ENCODE measurements around the gene CHIT1.

The CHIT1 gene

DNA sequence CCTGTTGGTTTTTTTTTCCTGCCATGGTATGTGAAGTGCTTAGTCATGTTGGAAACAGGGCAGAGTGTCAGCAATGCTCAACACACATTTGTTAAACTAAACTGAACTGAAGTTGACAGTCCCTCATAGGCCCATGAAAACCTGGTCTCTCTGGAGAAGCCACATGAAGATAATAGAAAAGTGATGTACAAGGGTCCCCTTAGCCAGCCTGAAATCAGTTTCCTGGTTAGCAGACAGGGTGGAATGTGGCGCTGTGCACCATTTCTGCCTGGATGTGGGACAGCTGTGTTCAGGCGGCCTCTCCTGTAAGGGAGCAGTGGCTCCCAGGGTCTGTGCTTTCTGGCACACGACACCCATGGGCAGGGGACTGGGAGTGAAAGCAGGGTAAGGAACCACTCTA, 33.1 kb downstream of the CHIT1 start:
- ATAC-seq = peak; percentile 43
- TF ChIP-seq, protein P1, sequence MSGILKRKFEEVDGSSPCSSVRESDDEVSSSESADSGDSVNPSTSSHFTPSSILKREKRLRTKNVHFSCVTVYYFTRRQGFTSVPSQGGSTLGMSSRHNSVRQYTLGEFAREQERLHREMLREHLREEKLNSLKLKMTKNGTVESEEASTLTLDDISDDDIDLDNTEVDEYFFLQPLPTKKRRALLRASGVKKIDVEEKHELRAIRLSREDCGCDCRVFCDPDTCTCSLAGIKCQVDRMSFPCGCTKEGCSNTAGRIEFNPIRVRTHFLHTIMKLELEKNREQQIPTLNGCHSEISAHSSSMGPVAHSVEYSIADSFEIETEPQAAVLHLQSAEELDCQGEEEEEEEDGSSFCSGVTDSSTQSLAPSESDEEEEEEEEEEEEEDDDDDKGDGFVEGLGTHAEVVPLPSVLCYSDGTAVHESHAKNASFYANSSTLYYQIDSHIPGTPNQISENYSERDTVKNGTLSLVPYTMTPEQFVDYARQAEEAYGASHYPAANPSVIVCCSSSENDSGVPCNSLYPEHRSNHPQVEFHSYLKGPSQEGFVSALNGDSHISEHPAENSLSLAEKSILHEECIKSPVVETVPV (CRISPR knock-in tag; IDR thresholded peaks at IDR 0.05) = no peak
- TF ChIP-seq BACH2 (CRISPR knock-in tag; IDR thresholded peaks at IDR 0.05; ENCODE audit: borderline replicate concordance) (no peak), ESRRG (CRISPR knock-in tag; IDR thresholded peaks at IDR 0.05) (no peak), RARB (CRISPR knock-in tag; IDR thresholded peaks at IDR 0.05) (no peak), ZNF565 (CRISPR knock-in tag; conservative IDR thresholded peaks at IDR 0.05; ENCODE audit: low read depth) (no peak), OSR1 (CRISPR knock-in tag; IDR thresholded peaks at IDR 0.05) (no peak), ZFP3 (CRISPR knock-in tag; IDR thresholded peaks at IDR 0.05) (no peak)
- TF ChIP-seq, protein P2, sequence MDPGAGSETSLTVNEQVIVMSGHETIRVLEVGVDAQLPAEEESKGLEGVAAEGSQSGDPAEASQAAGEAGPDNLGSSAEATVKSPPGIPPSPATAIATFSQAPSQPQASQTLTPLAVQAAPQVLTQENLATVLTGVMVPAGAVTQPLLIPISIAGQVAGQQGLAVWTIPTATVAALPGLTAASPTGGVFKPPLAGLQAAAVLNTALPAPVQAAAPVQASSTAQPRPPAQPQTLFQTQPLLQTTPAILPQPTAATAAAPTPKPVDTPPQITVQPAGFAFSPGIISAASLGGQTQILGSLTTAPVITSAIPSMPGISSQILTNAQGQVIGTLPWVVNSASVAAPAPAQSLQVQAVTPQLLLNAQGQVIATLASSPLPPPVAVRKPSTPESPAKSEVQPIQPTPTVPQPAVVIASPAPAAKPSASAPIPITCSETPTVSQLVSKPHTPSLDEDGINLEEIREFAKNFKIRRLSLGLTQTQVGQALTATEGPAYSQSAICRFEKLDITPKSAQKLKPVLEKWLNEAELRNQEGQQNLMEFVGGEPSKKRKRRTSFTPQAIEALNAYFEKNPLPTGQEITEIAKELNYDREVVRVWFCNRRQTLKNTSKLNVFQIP (CRISPR knock-in tag; IDR thresholded peaks at IDR 0.05; ENCODE audit: borderline replicate concordance, low read depth) = no peak
- TF ChIP-seq, protein P3, sequence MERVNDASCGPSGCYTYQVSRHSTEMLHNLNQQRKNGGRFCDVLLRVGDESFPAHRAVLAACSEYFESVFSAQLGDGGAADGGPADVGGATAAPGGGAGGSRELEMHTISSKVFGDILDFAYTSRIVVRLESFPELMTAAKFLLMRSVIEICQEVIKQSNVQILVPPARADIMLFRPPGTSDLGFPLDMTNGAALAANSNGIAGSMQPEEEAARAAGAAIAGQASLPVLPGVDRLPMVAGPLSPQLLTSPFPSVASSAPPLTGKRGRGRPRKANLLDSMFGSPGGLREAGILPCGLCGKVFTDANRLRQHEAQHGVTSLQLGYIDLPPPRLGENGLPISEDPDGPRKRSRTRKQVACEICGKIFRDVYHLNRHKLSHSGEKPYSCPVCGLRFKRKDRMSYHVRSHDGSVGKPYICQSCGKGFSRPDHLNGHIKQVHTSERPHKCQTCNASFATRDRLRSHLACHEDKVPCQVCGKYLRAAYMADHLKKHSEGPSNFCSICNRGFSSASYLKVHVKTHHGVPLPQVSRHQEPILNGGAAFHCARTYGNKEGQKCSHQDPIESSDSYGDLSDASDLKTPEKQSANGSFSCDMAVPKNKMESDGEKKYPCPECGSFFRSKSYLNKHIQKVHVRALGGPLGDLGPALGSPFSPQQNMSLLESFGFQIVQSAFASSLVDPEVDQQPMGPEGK (CRISPR knock-in tag; IDR thresholded peaks at IDR 0.05; ENCODE audit: borderline replicate concordance) = no peak

DNA sequence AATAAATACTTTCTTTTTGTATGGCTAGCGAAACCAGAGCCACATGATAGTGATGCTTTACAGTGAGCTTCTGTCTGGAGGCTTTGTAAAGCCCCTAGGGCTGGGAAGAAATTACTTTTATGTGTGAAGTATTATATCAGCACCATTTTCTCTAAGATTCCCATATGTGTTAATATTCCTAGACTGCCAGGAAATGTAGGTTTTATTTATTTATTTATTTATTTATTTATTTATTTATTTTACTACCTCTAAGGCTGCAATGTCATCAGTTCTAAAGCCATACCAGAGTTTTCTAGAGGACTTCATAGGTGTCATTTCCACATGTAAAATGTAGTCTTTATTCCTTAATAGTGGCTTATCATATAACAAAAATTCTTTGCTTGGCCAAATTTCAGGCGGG, 38.5 kb downstream of the CHIT1 start:
- TF ChIP-seq ARNTL (CRISPR knock-in tag; IDR thresholded peaks at IDR 0.05; ENCODE audit: borderline replicate concordance, low read depth) (no peak), ZNF565 (CRISPR knock-in tag; conservative IDR thresholded peaks at IDR 0.05; ENCODE audit: low read depth) (no peak), BACH2 (CRISPR knock-in tag; IDR thresholded peaks at IDR 0.05; ENCODE audit: borderline replicate concordance) (no peak), SNAI2 (CRISPR knock-in tag; IDR thresholded peaks at IDR 0.05) (no peak), TOX (CRISPR knock-in tag; IDR thresholded peaks at IDR 0.05; ENCODE audit: borderline replicate concordance) (no peak), PPARA (CRISPR knock-in tag; IDR thresholded peaks at IDR 0.05; ENCODE audit: borderline replicate concordance) (no peak), RARB (CRISPR knock-in tag; IDR thresholded peaks at IDR 0.05) (no peak)
- TF ChIP-seq, protein P2 (CRISPR knock-in tag; IDR thresholded peaks at IDR 0.05; ENCODE audit: borderline replicate concordance, low read depth) = no peak
- TF ChIP-seq, protein P3 (CRISPR knock-in tag; IDR thresholded peaks at IDR 0.05; ENCODE audit: borderline replicate concordance) = no peak
- TF ChIP-seq, protein P1 (CRISPR knock-in tag; IDR thresholded peaks at IDR 0.05) = no peak
- TF ChIP-seq, protein P4, sequence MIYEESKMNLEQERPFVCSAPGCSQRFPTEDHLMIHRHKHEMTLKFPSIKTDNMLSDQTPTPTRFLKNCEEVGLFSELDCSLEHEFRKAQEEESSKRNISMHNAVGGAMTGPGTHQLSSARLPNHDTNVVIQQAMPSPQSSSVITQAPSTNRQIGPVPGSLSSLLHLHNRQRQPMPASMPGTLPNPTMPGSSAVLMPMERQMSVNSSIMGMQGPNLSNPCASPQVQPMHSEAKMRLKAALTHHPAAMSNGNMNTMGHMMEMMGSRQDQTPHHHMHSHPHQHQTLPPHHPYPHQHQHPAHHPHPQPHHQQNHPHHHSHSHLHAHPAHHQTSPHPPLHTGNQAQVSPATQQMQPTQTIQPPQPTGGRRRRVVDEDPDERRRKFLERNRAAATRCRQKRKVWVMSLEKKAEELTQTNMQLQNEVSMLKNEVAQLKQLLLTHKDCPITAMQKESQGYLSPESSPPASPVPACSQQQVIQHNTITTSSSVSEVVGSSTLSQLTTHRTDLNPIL (CRISPR knock-in tag; IDR thresholded peaks at IDR 0.05; ENCODE audit: low read depth) = no peak
- no peak for ATAC-seq

DNA sequence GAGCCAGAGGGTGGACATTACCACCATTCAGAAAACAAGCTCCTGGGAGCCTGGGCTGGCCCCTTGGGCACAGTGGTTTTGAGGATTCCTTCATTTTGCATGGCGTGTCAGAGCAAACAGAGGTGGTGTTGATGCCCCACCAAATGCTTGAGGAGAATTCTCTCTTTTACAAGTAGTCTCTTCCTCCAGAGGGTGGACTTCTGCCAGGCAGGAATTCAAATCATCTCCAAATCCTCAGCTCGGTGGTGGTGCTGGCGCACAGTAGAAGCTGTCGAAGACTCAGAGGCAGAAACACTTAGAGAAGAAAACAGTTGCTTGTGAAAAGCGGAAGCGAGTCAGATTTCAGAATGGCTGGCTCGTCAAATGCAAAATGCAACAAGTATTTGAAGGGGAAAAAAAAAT, 39.5 kb downstream of the CHIT1 start:
- ATAC-seq = no peak
- TF ChIP-seq ZNF565 (CRISPR knock-in tag; conservative IDR thresholded peaks at IDR 0.05; ENCODE audit: low read depth) (no peak), ZNF70 (CRISPR knock-in tag; IDR thresholded peaks at IDR 0.05) (no peak), CSDC2 (CRISPR knock-in tag; IDR thresholded peaks at IDR 0.05) (no peak), ESRRG (CRISPR knock-in tag; IDR thresholded peaks at IDR 0.05) (no peak), ZFP30 (CRISPR knock-in tag; IDR thresholded peaks at IDR 0.05) (no peak), OSR1 (CRISPR knock-in tag; IDR thresholded peaks at IDR 0.05) (no peak), RARB (CRISPR knock-in tag; IDR thresholded peaks at IDR 0.05) (no peak)
- TF ChIP-seq, protein P5, sequence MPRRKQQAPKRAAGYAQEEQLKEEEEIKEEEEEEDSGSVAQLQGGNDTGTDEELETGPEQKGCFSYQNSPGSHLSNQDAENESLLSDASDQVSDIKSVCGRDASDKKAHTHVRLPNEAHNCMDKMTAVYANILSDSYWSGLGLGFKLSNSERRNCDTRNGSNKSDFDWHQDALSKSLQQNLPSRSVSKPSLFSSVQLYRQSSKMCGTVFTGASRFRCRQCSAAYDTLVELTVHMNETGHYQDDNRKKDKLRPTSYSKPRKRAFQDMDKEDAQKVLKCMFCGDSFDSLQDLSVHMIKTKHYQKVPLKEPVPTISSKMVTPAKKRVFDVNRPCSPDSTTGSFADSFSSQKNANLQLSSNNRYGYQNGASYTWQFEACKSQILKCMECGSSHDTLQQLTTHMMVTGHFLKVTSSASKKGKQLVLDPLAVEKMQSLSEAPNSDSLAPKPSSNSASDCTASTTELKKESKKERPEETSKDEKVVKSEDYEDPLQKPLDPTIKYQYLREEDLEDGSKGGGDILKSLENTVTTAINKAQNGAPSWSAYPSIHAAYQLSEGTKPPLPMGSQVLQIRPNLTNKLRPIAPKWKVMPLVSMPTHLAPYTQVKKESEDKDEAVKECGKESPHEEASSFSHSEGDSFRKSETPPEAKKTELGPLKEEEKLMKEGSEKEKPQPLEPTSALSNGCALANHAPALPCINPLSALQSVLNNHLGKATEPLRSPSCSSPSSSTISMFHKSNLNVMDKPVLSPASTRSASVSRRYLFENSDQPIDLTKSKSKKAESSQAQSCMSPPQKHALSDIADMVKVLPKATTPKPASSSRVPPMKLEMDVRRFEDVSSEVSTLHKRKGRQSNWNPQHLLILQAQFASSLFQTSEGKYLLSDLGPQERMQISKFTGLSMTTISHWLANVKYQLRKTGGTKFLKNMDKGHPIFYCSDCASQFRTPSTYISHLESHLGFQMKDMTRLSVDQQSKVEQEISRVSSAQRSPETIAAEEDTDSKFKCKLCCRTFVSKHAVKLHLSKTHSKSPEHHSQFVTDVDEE (CRISPR knock-in tag; IDR thresholded peaks at IDR 0.05) = no peak
- TF ChIP-seq, protein P3 (CRISPR knock-in tag; IDR thresholded peaks at IDR 0.05; ENCODE audit: borderline replicate concordance) = no peak
